Measurements from ENCODE around the gene BEND5. TPM values are rescaled to one million over a fixed set of nuclear protein-coding genes. Genes with fewer than 3 reads are reported as not detected.

Gene BEND5
- total RNA-seq, result not detected in 2 replicates

DNA sequence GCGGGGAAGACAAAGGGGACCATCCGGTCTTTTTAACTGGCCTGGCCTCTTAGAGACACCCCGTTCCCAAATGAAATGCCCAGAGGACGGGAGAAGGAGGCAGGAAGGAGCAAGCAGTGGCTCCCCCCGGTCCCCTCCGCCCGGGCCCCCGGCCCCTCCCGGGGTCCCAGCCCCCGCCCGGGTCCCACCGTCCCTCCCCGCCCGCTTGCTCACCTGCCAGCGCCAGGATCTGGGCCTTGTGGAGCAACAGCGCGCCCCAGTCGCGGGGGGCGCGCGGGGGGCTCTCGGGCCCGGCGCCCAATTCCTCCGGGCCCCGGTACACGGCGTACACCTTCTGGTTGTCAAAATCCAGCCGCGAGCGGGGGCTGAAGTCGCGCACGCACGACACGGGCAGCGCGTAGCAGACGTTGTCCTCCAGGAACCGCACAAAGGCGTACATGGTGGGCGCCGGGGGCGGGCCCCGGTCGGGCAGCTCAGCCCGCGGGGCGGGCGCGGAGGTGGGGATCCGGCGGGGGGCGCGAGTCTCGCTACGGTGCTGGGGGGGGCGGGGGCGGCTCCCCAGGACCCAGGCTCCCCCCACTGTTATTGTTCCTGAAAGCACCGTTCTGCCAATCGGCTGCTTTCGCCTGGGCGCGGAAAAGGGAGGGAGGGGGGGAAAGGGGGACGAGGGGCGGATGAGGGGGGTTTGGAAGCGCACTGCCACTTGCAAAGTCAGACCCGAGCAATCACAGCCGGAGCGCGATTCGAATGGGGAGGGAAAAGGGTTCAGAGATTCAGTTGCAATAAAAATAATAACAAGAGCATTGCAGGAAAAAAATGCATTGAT is at the start of gene BEND5:
BEND5 (minus strand) TSS at position 499 of the 826 bp plus-strand sequence; CDS start at position 439, 60 bp downstream.
- no peak for TF ChIP-seq CTCF (IDR thresholded peaks at IDR 0.05; ENCODE audit: insufficient read depth, low read length, severe bottlenecking)
- Histone ChIP-seq H3K4me3 (ENCODE audit: low read depth, low read length) (peak within 1 kb of the TSS; percentile 30), H3K36me3 (ENCODE audit: control insufficient read depth, insufficient read depth, low read length) (no peaks in the 10 kb centered on the region), H3K27me3 (ENCODE audit: control insufficient read depth, insufficient read depth, low read length) (peaks cover 8% of the 10 kb centered on the region)
- FAIRE-seq (no peak), DNase-seq (ENCODE audit: low read depth) (no peak)

DNA sequence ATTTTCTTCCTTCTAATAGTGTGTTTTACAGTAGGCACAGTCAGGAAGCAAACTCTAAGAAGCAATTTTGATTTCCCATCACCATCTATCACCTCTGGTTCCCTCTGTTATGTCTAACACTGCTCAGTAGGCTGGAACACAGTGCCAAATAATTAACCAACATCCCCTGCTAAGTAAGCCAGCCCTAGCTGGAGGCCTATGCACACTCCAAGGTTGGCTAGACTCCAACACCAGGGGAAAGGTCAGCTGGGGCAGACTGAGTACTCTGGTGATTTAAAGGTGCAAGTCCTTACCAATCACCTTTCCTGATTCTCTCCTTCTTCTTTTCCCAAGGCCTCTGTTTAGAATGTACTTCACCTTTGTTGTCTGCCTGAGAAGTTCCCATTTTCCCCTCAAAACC is 46.5 kb upstream of the BEND5 start:
- Histone ChIP-seq H3K4me3 (ENCODE audit: low read depth, low read length) (no peak overlapping the region), H3K27me3 (ENCODE audit: control insufficient read depth, insufficient read depth, low read length) (peaks cover 2% of the 10 kb centered on the region), H3K36me3 (ENCODE audit: control insufficient read depth, insufficient read depth, low read length) (no peaks in the 10 kb centered on the region)
- FAIRE-seq, result no peak
- no peak for TF ChIP-seq CTCF (IDR thresholded peaks at IDR 0.05; ENCODE audit: insufficient read depth, low read length, severe bottlenecking)
- no peak for DNase-seq (ENCODE audit: low read depth)

DNA sequence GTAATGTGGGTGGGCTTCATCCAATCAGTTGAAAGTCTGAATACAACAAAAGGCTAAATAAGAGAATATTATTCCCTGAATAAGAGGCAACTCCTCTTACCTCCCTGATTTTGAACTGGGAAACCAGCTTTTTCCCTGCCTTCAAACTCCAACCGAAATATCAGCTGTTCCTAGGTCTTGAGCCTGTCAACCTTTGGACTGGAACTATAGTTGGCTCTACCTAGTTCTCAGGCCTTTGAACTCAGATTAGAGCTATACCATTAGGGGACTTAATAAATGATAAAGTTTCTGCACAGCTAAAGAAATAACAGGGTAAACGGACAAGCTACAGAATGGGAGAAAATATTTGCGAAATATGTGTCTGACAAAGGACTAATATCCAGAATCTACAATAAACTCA is 43.8 kb upstream of the BEND5 start:
- DNase-seq (ENCODE audit: low read depth), result no peak
- H3K36me3 ChIP-seq (ENCODE audit: control insufficient read depth, insufficient read depth, low read length), result no peaks in the 10 kb centered on the region
- no peak overlapping the region for H3K4me3 ChIP-seq (ENCODE audit: low read depth, low read length)
- no peak for FAIRE-seq
- no peak for TF ChIP-seq CTCF (IDR thresholded peaks at IDR 0.05; ENCODE audit: insufficient read depth, low read length, severe bottlenecking)
- H3K27me3 ChIP-seq (ENCODE audit: control insufficient read depth, insufficient read depth, low read length), result peaks cover 2% of the 10 kb centered on the region

GRCh38 chr1:48817505-48818114 is 40.9 kb upstream of the BEND5 start:
- Histone ChIP-seq H3K36me3 (ENCODE audit: control insufficient read depth, insufficient read depth, low read length) (no peaks in the 10 kb centered on the region), H3K4me3 (ENCODE audit: low read depth, low read length) (no peak overlapping the region), H3K27me3 (ENCODE audit: control insufficient read depth, insufficient read depth, low read length) (peaks cover 2% of the 10 kb centered on the region)
- peak; percentile 93 for FAIRE-seq
- peak; percentile 55 for DNase-seq (ENCODE audit: low read depth)
- peak; percentile 91 for TF ChIP-seq CTCF (IDR thresholded peaks at IDR 0.05; ENCODE audit: insufficient read depth, low read length, severe bottlenecking)

GRCh38 chr1:48810740-48811139 is 34.0 kb upstream of the BEND5 start:
- no peak for TF ChIP-seq CTCF (IDR thresholded peaks at IDR 0.05; ENCODE audit: insufficient read depth, low read length, severe bottlenecking)
- Histone ChIP-seq H3K36me3 (ENCODE audit: control insufficient read depth, insufficient read depth, low read length) (no peaks in the 10 kb centered on the region), H3K27me3 (ENCODE audit: control insufficient read depth, insufficient read depth, low read length) (peaks cover 2% of the 10 kb centered on the region), H3K4me3 (ENCODE audit: low read depth, low read length) (no peak overlapping the region)
- DNase-seq (ENCODE audit: low read depth) (no peak), FAIRE-seq (no peak)
